Peyer's patch (tissue), 4 donors: ENCODE data around the gene PLOD3. TPM values are rescaled to one million over a fixed set of nuclear protein-coding genes. Genes with fewer than 3 reads are reported as not detected.
"Not testable (repeated sequence)": the region's sequence is repeated elsewhere in the genome, so short reads cannot be mapped to it uniquely, and the experiment has no call there.

Experiments
- DNase-seq, 3 donors: peaks; one replicate each; pipeline ENCODE4 v3.0.0-alpha.2; 2017 to 2019
- H3K27ac ChIP-seq, 4 donors: fragments of 200-600 bp; sonication (generic); one replicate each; pipeline ENCODE4 v1.5.1; 2016 to 2019
- H3K27me3 ChIP-seq, 2 donors: fragments of 200-600 bp; sonication (generic); one replicate each; pipeline ENCODE4 v1.5.1; 2019
- H3K36me3 ChIP-seq, 3 donors: fragments of 200-600 bp; sonication (generic); one replicate each; pipeline ENCODE4 v1.5.1; 2016 to 2019
- H3K4me1 ChIP-seq, 4 donors: fragments of 200-600 bp; sonication (generic); one replicate each; pipeline ENCODE4 v1.5.1; 2016 to 2019
- H3K4me3 ChIP-seq, 4 donors: fragments of 200-600 bp; sonication (generic); 1 replicate in 3 of 4; 2 replicates in 1 of 4; pipeline ENCODE4 v1.5.1; 2016 to 2019; ENCODE audit warnings: mild to moderate bottlenecking in 1 of 4
- H3K9me3 ChIP-seq, 4 donors: fragments of 200-600 bp; sonication (generic); one replicate each; pipeline ENCODE4 v1.5.1; 2016 to 2019; ENCODE audit warnings: mild to moderate bottlenecking in 1 of 4
- POLR2A ChIP-seq, 2 donors: fragments of 450-650 bp; IDR thresholded peaks; one replicate each; pipeline ENCODE4 v1.5.1; 2017; ENCODE audit warnings: antibody characterized with exemption in 2 of 2, mild to moderate bottlenecking in 2 of 2, moderate library complexity in 2 of 2
- total RNA-seq, 4 donors: library from RNA; depleted of rRNA; stranded (reverse); fragments of >200 nt; gene quantifications; one replicate each; pipeline ENCODE4 v1.1.0, GENCODE V29; 2016
- TF ChIP-seq, protein P1 (sequence below), 6 experiments: fragments of 450-650 bp in 4 of 6; fragments of 200-600 bp in 2 of 6; sonication (generic) in 1 of 6; IDR thresholded peaks; one replicate each; pipeline ENCODE4 v1.5.1; 2017 to 2019; ENCODE audit warnings: antibody characterized with exemption in 6 of 6, mild to moderate bottlenecking in 3 of 6, moderate library complexity in 1 of 6

The PLOD3 gene
- total RNA-seq = 100 to 1,000 TPM in 2 of 4 donors, 10 to 100 TPM in 2; 62.7 to 103 (median 83.7) TPM

- Histone ChIP-seq H3K36me3 (peaks cover 0 to 33% (median 0%) of the 10 kb centered on the region in 3 donors), H3K27ac (peak within 1 kb of the TSS; percentile 87 to 96 (median 90)), H3K4me1 (peaks cover 0 to 37% (median 12%) of the 10 kb centered on the region in 4 donors), H3K9me3 (no peaks in the 10 kb centered on the region), H3K27me3 (no peaks in the 10 kb centered on the region), H3K4me3 (peak within 1 kb of the TSS; percentile 67 to 87 (median 81))
- peak; percentile 96 to 99 (median 97) for DNase-seq
- peak; percentile 6 to 74 for TF ChIP-seq POLR2A (IDR thresholded peaks at IDR 0.05)
- TF ChIP-seq, protein P1, sequence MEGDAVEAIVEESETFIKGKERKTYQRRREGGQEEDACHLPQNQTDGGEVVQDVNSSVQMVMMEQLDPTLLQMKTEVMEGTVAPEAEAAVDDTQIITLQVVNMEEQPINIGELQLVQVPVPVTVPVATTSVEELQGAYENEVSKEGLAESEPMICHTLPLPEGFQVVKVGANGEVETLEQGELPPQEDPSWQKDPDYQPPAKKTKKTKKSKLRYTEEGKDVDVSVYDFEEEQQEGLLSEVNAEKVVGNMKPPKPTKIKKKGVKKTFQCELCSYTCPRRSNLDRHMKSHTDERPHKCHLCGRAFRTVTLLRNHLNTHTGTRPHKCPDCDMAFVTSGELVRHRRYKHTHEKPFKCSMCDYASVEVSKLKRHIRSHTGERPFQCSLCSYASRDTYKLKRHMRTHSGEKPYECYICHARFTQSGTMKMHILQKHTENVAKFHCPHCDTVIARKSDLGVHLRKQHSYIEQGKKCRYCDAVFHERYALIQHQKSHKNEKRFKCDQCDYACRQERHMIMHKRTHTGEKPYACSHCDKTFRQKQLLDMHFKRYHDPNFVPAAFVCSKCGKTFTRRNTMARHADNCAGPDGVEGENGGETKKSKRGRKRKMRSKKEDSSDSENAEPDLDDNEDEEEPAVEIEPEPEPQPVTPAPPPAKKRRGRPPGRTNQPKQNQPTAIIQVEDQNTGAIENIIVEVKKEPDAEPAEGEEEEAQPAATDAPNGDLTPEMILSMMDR (IDR thresholded peaks at IDR 0.05) = peak in 4 of 6 experiments; percentile 4 to 32 (median 26)
Observed at GRCh38 chr7:101217388-101218235, at the start of gene PLOD3, which contains the start of gene ZNHIT1. Gene PLOD3 (minus strand): TSS chr7:101217581. CDS start chr7:101217274, 307 bp downstream. Gene ZNHIT1 (plus strand): TSS chr7:101218165. CDS start chr7:101218196, 31 bp downstream.

- Histone ChIP-seq H3K9me3 (no peaks in the 10 kb centered on the region), H3K4me1 (no peaks in the 10 kb centered on the region), H3K27ac (no peak overlapping the region), H3K36me3 (no peaks in the 10 kb centered on the region), H3K4me3 (no peak overlapping the region), H3K27me3 (no peaks in the 10 kb centered on the region)
- DNase-seq = no peak
- no peak for TF ChIP-seq POLR2A (IDR thresholded peaks at IDR 0.05)
- TF ChIP-seq, protein P1 (IDR thresholded peaks at IDR 0.05) = no peak
Observed at GRCh38 chr7:101265622-101266516, 48.5 kb upstream of the PLOD3 start.

- H3K36me3 ChIP-seq, H3K27ac ChIP-seq, DNase-seq, H3K4me1 ChIP-seq, H3K4me3 ChIP-seq, H3K27me3 ChIP-seq, H3K9me3 ChIP-seq: not testable (repeated sequence)
Observed at GRCh38 chr7:101264102-101264706, 46.8 kb upstream of the PLOD3 start.

DNA sequence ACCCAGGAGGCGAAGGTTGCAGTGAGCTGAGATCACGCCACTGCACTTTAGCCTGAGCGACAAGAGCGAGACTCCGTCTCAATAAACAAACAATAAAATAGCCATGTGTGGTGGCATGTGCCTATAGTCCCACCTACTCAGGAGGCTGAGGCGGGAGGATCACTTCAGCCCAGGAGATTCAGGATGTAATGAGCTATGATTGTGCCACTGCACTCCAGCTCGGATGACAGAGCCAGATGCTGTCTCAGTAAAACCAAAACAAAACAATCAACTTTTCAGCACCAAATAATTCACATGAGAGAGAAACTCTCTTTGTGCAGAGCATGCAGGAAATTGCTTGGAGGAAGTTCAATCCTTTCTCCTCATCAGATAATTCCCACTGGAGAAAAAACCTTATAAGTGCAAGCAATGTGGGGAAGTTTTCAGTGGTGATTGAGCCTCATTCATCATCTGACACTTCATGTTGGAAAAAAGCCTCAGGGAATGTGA is 40.9 kb upstream of the PLOD3 start:
- no peaks in the 10 kb centered on the region for H3K9me3 ChIP-seq
- peak in 1 of 3 donors; percentile 56 for DNase-seq
- no peak overlapping the region for H3K4me3 ChIP-seq
- peak overlapping the region in 2 of 4 donors; percentile 34 to 63 for H3K27ac ChIP-seq
- H3K27me3 ChIP-seq = no peaks in the 10 kb centered on the region
- H3K36me3 ChIP-seq = no peaks in the 10 kb centered on the region
- H3K4me1 ChIP-seq = no peaks in the 10 kb centered on the region
- no peak for TF ChIP-seq POLR2A (IDR thresholded peaks at IDR 0.05)
- TF ChIP-seq, protein P1 (IDR thresholded peaks at IDR 0.05) = no peak

DNA sequence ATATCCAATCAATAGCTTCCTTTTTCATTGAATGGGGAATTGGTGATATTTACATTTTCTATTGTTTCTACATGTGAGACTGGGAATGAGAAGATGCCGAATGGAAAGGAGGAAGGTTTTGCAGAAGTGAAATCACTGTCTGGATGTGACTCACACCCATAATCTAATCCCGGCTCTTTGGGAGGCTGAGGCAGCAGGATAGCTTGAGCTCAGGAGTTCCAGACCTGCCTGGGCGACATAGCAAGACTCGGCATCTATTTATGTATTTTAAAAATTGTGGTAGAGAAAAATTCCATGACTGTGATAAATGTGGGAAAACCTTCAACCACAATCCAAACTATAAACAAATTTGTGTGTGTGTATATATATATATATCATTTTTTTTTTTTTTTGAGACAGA is 38.4 kb upstream of the PLOD3 start:
- no peaks in the 10 kb centered on the region for H3K27me3 ChIP-seq
- no peak for DNase-seq
- peaks cover 0 to 8% (median 3%) of the 10 kb centered on the region in 4 donors for H3K4me1 ChIP-seq
- TF ChIP-seq, protein P1 (IDR thresholded peaks at IDR 0.05) = no peak
- TF ChIP-seq POLR2A (IDR thresholded peaks at IDR 0.05) = no peak
- H3K4me3 ChIP-seq = no peak overlapping the region
- no peak overlapping the region for H3K27ac ChIP-seq
- no peaks in the 10 kb centered on the region for H3K36me3 ChIP-seq
- H3K9me3 ChIP-seq = no peaks in the 10 kb centered on the region

- not testable (repeated sequence) for H3K27ac ChIP-seq, H3K9me3 ChIP-seq, DNase-seq, H3K27me3 ChIP-seq, H3K4me3 ChIP-seq
- H3K4me1 ChIP-seq = peaks cover 0 to 20% (median 3%) of the 10 kb centered on the region in 4 donors
- H3K36me3 ChIP-seq = peaks cover 0 to 16% (median 0%) of the 10 kb centered on the region in 3 donors
Observed at GRCh38 chr7:101253199-101253598, 35.8 kb upstream of the PLOD3 start.
